Rectal smooth muscle tissue (tissue), 1 donor: ENCODE results near the gene OGT.

Experiments used
- H3K27ac ChIP-seq: one replicate; pipeline ENCODE4 v1.7.0; 2013; ENCODE audit warnings: low read depth, low read length, inconsistent platforms
- H3K27me3 ChIP-seq: one replicate; pipeline ENCODE4 v1.7.0; 2013; ENCODE audit warnings: low read length; ENCODE audit not compliant: control insufficient read depth, insufficient read depth
- H3K36me3 ChIP-seq: one replicate; pipeline ENCODE4 v1.7.0; 2013; ENCODE audit warnings: low read length; ENCODE audit not compliant: control insufficient read depth, insufficient read depth
- H3K4me1 ChIP-seq: one replicate; pipeline ENCODE4 v1.7.0; 2013; ENCODE audit warnings: low read length; ENCODE audit not compliant: control insufficient read depth, insufficient read depth
- H3K4me3 ChIP-seq: one replicate; pipeline ENCODE4 v1.7.0; 2013; ENCODE audit warnings: low read length
- H3K9ac ChIP-seq: one replicate; pipeline ENCODE4 v1.7.0; 2013; ENCODE audit warnings: low read length

The OGT gene

DNA sequence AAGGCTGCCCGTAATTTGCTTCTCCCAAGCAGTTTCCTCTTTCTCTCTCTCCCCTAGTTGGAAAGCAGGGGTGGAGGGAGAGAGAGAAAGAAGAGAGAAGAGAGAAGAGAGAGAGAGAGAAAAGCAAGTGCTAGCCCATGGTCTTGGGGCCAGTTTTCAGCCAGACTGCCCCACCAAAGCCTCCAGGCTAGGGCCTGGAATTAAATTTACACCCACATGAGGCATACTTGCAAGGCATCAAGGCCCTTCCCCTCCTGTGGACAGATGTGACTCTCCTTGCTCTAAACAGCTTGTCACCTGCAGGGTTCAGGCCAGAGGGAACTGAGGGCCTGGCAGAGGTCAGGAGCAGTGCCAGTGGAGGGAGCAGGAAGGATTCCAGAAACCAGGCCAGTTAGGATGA is 87.1 kb downstream of the OGT start:
- Histone ChIP-seq H3K36me3 (no peaks in the 10 kb centered on the region), H3K9ac (no peak overlapping the region), H3K4me1 (no peaks in the 10 kb centered on the region), H3K4me3 (no peak overlapping the region), H3K27me3 (no peaks in the 10 kb centered on the region), H3K27ac (no peak overlapping the region)

DNA sequence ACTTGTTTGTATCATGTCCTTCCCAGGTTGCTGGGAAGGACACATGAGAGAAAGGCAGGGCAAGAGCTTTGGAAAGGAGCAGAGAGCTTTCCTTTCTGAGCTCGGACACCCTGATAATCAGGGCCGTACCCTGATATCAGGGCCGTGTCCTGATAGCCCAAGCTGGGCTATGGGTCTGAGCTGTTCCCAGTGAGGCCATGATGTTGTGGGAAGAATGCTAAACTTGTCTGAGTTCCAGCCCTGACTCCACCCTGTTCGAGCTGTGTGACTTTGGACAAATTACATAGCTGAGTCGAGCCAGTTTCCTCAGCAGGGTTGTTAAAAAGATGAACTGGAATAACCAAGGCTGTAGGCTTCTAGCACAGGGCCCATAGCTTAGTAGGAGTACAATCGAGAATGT is 88.7 kb downstream of the OGT start:
- Histone ChIP-seq H3K4me1 (no peaks in the 10 kb centered on the region), H3K27ac (peak overlapping the region; percentile 29), H3K9ac (no peak overlapping the region), H3K36me3 (no peaks in the 10 kb centered on the region), H3K27me3 (no peaks in the 10 kb centered on the region), H3K4me3 (no peak overlapping the region)

- Histone ChIP-seq H3K4me1 (no peaks in the 10 kb centered on the region), H3K36me3 (no peaks in the 10 kb centered on the region), H3K27me3 (peaks cover 2% of the 10 kb centered on the region), H3K9ac (no peak overlapping the region), H3K27ac (peak overlapping the region; percentile 29), H3K4me3 (no peak overlapping the region)
Observed at GRCh38 chrX:71622032-71622575, 89.2 kb downstream of the OGT start.

DNA sequence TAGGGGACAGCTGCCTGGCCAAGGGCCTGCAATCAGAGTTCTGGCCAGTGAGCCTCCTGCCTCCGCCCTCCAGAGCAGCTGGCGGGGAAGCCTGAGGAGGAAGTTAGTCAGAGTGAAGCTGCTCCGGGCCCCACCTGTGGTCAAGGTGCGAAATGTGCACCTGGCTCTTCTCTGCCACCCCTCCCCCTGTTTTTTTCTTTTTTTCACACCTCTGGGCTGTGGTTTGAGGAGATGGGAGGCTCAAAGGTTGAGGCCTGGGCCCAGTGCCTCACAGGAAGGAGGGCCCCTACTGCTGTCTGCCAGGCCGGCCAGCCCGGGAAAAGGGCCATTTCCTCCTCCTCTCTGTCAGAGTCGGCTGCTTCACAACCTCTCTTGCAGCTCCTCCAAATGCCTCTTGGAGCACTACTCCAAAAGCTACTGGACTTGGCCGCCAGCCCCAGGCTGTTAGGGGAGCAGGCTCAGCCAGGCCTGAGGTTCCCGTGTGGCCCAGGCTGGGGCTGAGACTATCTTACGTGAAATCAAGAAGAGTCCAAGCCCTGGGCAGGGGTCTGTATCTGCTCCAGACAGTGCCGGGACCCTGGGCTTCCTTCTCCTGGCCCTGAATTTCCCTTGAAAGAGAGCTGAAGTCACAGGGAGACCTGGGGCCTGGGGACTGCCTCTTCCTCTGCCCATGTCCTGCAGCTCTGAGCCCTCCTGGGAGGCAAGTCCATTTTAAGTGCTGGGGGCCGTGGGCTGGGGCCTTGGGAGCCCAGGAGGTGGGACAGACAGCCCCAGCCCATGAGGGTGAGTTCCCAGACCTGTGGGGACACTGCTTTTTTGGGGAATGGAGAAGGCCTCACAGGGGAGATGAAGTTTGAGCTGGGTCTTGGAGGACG is 89.9 kb downstream of the OGT start:
- Histone ChIP-seq H3K4me3 (no peak overlapping the region), H3K36me3 (no peaks in the 10 kb centered on the region), H3K4me1 (no peaks in the 10 kb centered on the region), H3K9ac (no peak overlapping the region), H3K27ac (peak overlapping the region; percentile 35), H3K27me3 (peaks cover 2% of the 10 kb centered on the region)

DNA sequence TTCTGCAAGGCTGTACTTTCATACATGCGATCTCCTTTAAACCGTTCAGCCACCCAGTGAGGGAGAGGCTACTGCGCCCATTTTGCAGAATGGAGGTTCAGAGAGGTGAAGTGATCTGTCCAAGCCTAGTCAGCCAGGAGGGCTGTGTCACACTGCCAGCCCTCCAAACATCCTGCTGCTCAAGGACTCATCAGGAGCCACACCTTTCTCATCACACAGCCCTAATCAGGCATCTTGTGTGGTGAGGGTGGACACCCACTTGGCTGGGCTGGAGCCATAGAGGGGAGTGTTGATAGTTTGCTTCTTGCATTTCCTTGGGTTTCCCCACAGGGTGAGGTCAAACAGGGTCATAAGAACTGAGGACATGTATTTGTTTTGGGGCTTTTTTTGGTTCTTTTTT is 90.8 kb downstream of the OGT start:
- no peak overlapping the region for H3K4me3 ChIP-seq
- H3K4me1 ChIP-seq = no peaks in the 10 kb centered on the region
- no peak overlapping the region for H3K27ac ChIP-seq
- peaks cover 2% of the 10 kb centered on the region for H3K27me3 ChIP-seq
- H3K36me3 ChIP-seq = no peaks in the 10 kb centered on the region
- H3K9ac ChIP-seq = no peak overlapping the region

DNA sequence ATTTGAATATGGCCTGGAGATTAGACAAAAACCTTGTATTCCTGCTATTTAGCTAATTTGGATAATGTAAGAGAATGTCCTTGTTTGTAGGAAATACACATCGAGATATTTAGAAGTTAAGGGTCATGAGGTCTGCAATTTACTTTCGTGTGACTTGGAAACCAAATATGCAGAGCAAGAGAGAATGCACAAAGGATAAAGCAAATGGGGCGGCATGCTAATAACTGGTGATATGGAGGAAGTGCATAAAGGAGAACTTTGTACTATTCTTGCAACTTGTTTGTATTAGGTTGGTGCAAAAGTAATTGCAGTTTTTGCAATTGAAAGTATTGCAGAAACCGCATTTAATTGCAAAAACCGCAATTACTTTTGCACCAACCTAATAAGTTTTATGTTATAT is 92.6 kb downstream of the OGT start:
- H3K27ac ChIP-seq = no peak overlapping the region

More for the DNA sequence above, 92.6 kb downstream of the OGT start:
- H3K4me1 ChIP-seq = no peaks in the 10 kb centered on the region
- no peaks in the 10 kb centered on the region for H3K36me3 ChIP-seq
- H3K9ac ChIP-seq = no peak overlapping the region
- H3K4me3 ChIP-seq = no peak overlapping the region
- H3K27me3 ChIP-seq = peaks cover 2% of the 10 kb centered on the region
